Measurements from ENCODE around the gene KRT20.

DNA sequence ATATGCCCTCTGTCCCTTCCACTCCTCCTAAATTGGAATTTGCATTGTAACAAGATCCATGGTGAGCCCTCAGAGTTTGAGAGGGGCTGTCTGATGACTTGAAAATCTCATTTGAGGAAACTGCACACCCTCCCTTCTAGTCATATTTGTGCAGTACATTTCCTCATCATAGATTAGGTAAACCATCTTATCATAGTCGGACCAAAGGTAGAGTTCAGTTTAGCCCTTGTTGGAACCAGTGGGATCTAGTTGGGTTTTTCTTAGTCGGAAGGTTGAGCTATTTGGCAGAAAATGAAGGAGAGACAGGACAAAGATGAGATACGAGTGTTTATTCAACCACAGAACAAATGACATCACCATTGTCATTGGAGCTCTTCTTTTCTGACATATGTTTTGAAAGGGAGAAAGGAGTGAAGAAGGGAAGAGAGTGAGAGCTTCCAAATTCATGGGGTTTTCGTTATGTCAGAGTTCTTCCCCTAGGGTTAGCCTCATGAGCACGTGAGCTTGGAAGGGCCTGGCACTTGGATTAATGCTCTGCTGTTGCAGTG, 15.8 kb upstream of the KRT20 start:
- TF ChIP-seq, protein P1, sequence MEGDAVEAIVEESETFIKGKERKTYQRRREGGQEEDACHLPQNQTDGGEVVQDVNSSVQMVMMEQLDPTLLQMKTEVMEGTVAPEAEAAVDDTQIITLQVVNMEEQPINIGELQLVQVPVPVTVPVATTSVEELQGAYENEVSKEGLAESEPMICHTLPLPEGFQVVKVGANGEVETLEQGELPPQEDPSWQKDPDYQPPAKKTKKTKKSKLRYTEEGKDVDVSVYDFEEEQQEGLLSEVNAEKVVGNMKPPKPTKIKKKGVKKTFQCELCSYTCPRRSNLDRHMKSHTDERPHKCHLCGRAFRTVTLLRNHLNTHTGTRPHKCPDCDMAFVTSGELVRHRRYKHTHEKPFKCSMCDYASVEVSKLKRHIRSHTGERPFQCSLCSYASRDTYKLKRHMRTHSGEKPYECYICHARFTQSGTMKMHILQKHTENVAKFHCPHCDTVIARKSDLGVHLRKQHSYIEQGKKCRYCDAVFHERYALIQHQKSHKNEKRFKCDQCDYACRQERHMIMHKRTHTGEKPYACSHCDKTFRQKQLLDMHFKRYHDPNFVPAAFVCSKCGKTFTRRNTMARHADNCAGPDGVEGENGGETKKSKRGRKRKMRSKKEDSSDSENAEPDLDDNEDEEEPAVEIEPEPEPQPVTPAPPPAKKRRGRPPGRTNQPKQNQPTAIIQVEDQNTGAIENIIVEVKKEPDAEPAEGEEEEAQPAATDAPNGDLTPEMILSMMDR (IDR thresholded peaks at IDR 0.05): no peak
- TF ChIP-seq POLR2A (IDR thresholded peaks at IDR 0.05): no peak
